T-helper 2 cell (primary cell): ENCODE results near the gene TCP11L1.
A peak's percentile ranks its signal among the peaks of the same experiment; 100 is the strongest.
"Not testable (repeated sequence)": the region's sequence is repeated elsewhere in the genome, so short reads cannot be mapped to it uniquely, and the experiment has no call there.

Experiments used
- DNase-seq, 5 experiments: peaks; one replicate each; pipeline versions ENCODE4 v3.0.0 to v3.0.0-alpha.2; 2012 to 2022

The TCP11L1 gene

GRCh38 chr11:33067294-33067693 is 27.9 kb downstream of the TCP11L1 start:
- no peak for DNase-seq

DNA sequence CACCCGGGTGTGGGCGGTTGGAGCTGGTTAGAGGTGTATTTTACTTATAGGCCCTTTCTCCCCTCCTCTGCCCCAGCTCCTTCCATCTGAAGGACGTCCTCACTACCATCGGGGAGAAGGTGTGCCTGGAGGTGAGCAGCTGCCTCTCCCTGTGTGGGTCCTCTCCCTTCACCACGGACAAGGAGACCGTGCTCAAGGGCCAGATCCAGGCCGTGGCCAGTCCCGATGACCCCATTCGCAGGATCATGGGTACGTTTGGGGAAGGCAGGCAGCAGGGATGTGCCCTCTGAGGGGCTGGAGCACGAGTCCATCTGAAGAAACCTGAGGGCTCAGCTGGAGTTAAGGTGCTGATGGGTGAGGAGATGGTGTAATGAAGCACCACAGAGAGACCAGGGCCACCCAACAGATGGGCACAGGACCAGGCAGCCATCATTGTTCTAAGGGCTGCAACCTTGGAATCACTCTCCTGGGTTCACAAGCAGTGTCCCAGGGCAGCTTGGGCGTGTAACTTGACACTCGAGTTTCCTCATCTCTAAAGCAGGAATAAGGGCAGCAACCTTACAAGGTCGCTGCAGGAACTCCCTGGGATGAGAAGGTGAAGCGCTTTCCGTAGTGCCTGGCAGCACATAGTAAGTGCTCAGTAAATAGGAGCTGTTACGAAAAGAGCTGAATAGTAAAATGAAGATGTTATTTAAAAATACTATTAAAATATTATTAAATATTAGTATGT is 29.4 kb downstream of the TCP11L1 start:
- DNase-seq = no peak

DNA sequence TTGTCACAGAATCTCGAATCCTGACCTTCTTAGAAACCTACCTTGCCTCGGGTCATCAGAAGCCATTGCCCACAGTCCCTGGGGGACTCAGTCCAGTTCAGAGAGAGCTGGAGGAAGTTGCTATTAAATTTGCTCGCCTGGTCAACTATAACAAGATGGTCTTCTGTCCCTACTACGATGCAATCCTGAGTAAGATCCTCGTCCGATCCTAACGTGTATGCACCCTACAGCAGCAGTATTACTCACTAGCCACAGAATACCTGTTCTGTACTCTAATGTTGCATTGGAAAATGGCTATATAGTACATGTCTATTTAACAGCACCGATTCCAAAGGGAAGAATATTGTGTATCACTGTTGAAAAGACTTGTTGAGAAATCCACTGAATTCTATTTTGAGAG is 33.1 kb downstream of the TCP11L1 start:
- DNase-seq = no peak

- no peak for DNase-seq
Measured at GRCh38 chr11:33083918-33084317, 44.5 kb downstream of the TCP11L1 start.

DNA sequence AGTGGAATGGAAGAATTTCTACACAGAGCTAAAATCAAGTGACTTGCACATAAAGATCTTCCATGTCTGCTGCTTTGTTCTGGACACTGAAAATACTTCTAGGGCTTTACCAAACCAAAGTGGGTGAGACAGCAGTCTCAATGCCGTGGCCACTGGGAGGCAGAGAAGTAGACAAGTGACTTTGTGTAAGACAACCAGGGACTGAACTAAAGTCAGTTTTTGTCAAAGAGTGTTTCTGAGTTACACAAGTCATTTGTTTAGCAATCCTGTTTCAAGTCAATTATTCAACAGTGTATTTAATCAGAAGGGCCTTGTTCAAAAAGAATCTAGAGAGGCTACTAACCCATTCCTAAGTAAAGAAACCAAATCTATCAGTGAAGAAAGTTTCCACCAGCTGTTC is 46.6 kb downstream of the TCP11L1 start:
- DNase-seq = no peak

DNA sequence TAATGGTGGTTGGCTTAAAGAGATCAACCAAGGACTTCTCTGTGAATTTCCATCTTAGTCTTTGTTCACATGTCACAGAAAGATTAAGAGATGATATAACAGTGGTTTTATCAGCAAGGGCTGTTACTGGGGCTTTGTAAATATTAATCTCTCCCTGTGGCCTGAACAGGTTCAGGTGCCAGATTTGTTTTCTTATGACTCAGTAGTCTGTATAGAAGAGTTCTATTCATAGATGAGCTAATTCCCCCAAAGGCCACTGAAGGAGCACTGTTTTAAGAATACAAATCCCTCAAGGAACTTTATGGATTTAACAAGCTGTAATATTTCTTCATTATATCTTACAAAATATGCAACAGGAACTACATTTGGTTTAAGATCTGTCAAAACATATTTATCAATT is 50.4 kb downstream of the TCP11L1 start:
- peak in 1 of 5 experiments; percentile 13 for DNase-seq

DNA sequence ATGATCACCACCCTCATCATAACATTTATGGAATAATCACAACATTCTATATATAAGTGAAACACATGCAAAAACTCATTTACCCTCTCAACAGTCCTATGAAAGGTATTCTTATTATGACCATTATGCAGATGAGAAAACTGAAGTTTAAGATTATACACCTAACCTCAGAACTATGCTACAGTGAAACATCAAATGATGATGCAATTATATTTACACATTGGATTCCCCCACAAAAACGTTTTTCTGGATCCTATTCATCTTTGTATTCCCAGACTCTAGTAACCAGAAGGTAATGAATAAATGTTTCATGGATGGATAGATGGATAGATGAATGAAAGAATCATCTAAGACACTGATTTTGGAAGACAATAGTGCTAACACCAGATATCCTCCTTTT is 54.8 kb downstream of the TCP11L1 start:
- no peak for DNase-seq

DNA sequence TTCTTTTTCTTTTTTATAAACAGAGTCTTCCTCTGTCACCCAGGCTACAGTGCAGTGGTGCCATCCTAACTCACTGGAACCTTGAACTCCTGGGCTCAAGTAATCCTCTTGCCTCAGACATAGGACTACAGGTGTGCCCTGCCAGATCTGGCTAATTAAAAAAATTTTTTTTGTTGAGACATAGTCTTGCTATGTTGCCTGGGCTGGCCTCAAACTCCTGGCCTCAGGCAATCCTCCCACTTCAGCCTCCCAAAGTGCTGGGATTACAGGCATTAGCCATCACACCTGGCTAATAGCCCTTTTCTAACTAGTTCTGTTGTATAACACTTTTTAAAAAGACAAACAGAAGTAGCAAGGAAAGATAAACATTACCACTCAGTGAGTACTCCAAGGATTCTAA is 64.5 kb downstream of the TCP11L1 start:
- DNase-seq = no peak

DNA sequence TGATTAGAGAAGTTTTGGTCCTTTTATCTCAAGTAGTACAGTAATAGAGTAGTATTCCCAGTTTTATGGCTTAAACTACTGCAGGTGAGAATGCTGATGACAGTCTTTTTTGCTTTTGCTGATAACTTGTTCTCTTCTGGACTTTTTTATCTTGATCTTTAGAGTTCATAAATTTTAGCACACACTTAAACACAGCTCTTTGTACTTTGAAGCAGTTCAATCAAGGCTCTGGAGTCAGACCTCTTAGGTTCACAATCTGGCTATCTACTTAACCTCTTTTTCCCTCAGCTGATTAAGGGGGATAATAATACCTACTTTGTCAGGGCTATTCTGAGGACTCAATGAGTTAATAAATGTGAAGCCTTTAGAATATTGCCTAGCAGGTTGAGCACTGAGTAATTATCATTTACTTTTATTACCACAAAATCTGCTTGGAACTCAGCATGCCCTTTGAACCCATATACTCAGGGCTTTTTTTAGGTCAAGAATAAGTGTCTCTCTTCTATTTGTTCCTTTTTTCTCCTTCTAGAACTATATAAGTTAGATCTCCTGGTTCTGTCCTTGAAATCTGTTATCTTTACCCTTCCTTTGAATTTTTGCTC is 70.0 kb downstream of the TCP11L1 start:
- DNase-seq = no peak

- DNase-seq = no peak
Measured at GRCh38 chr11:33110083-33110482, 70.7 kb downstream of the TCP11L1 start.

- DNase-seq = no peak
Measured at GRCh38 chr11:33116535-33116934, 77.2 kb downstream of the TCP11L1 start.

- not testable (repeated sequence) for DNase-seq
Measured at GRCh38 chr11:33122696-33123095, 83.3 kb downstream of the TCP11L1 start.
